ENCODE measurements around the gene BHLHE40.

BHLHE40 gene

GRCh38 chr3:4979428-4980228 is at the start of gene BHLHE40:
Gene BHLHE40 (plus strand): TSS chr3:4979437. CDS start chr3:4979719, 282 bp downstream.
- no peak for DNase-seq (ENCODE audit: low read depth)

GRCh38 chr3:4930501-4930900 is 48.7 kb upstream of the BHLHE40 start:
- no peak for DNase-seq (ENCODE audit: low read depth)

GRCh38 chr3:4934050-4934449 is 45.2 kb upstream of the BHLHE40 start:
- no peak for DNase-seq (ENCODE audit: low read depth)

GRCh38 chr3:4935347-4935746 is 43.9 kb upstream of the BHLHE40 start:
- DNase-seq (ENCODE audit: low read depth) = no peak

GRCh38 chr3:4936982-4937614 is 42.1 kb upstream of the BHLHE40 start:
- no peak for DNase-seq (ENCODE audit: low read depth)

GRCh38 chr3:4938281-4938982 is 40.8 kb upstream of the BHLHE40 start:
- DNase-seq (ENCODE audit: low read depth) = no peak

- no peak for DNase-seq (ENCODE audit: low read depth)
Observed at GRCh38 chr3:4939276-4939675, 40.0 kb upstream of the BHLHE40 start.

GRCh38 chr3:4940985-4941384 is 38.3 kb upstream of the BHLHE40 start:
- DNase-seq (ENCODE audit: low read depth) = no peak

- DNase-seq (ENCODE audit: low read depth) = no peak
Observed at GRCh38 chr3:4943549-4943948, 35.7 kb upstream of the BHLHE40 start.

GRCh38 chr3:4945324-4945723 is 33.9 kb upstream of the BHLHE40 start:
- no peak for DNase-seq (ENCODE audit: low read depth)

- DNase-seq (ENCODE audit: low read depth) = no peak
Observed at GRCh38 chr3:4947028-4947427, 32.2 kb upstream of the BHLHE40 start.

GRCh38 chr3:4948395-4948794 is 30.8 kb upstream of the BHLHE40 start:
- no peak for DNase-seq (ENCODE audit: low read depth)

- DNase-seq (ENCODE audit: low read depth) = no peak
Observed at GRCh38 chr3:4949004-4949403, 30.2 kb upstream of the BHLHE40 start.

GRCh38 chr3:4949659-4950058 is 29.6 kb upstream of the BHLHE40 start:
- no peak for DNase-seq (ENCODE audit: low read depth)

GRCh38 chr3:4950351-4950784 is 28.9 kb upstream of the BHLHE40 start:
- DNase-seq (ENCODE audit: low read depth) = no peak

GRCh38 chr3:4950948-4951347 is 28.3 kb upstream of the BHLHE40 start:
- no peak for DNase-seq (ENCODE audit: low read depth)

GRCh38 chr3:4953119-4953518 is 26.1 kb upstream of the BHLHE40 start:
- no peak for DNase-seq (ENCODE audit: low read depth)

- no peak for DNase-seq (ENCODE audit: low read depth)
Observed at GRCh38 chr3:4954256-4955000, 24.8 kb upstream of the BHLHE40 start.

- no peak for DNase-seq (ENCODE audit: low read depth)
Observed at GRCh38 chr3:4956099-4956498, 23.1 kb upstream of the BHLHE40 start.

GRCh38 chr3:4956738-4957137 is 22.5 kb upstream of the BHLHE40 start:
- no peak for DNase-seq (ENCODE audit: low read depth)

GRCh38 chr3:4957978-4958377 is 21.3 kb upstream of the BHLHE40 start:
- DNase-seq (ENCODE audit: low read depth) = no peak

GRCh38 chr3:4959180-4959579 is 20.1 kb upstream of the BHLHE40 start:
- DNase-seq (ENCODE audit: low read depth) = no peak
